PFSK-1 (cell line): ENCODE measurements around the gene ZDHHC4.

Source experiments
- FOXP2 ChIP-seq: optimal IDR thresholded peaks from 2 replicates; pipeline ENCODE3; 2011; ENCODE audit warnings: borderline replicate concordance, control low read depth, inconsistent platforms; ENCODE audit not compliant: insufficient read depth; ENCODE audit errors: extremely low read length, extremely low read depth
- POLR2AphosphoS5 ChIP-seq: IDR thresholded peaks from 2 replicates; pipeline ENCODE4 v1.6.1; 2012; ENCODE audit warnings: low read depth, mild to moderate bottlenecking, control low read depth, low read length, moderate library complexity
- REST ChIP-seq, 2 experiments: IDR thresholded peaks; 2 replicates each; pipeline versions ENCODE4 v1.6.1 to v1.8.0; 2011 to 2012; ENCODE audit warnings: low read depth in 2 of 2, low read length in 2 of 2, control low read depth in 1 of 2, inconsistent platforms in 1 of 2, mild to moderate bottlenecking in 1 of 2, moderate library complexity in 1 of 2; ENCODE audit not compliant: insufficient read depth in 1 of 2
- SIN3A ChIP-seq: IDR thresholded peaks from 2 replicates; pipeline ENCODE4 v1.6.1; 2012; ENCODE audit warnings: mild to moderate bottlenecking, low read length, moderate library complexity, borderline replicate concordance; ENCODE audit not compliant: insufficient read depth
- TAF1 ChIP-seq: IDR thresholded peaks from 2 replicates; pipeline ENCODE4 v1.6.1; 2012; ENCODE audit warnings: low read length, control low read depth, borderline replicate concordance; ENCODE audit not compliant: insufficient read depth

Gene ZDHHC4

GRCh38 chr7:6634021-6634420 is 56.8 kb downstream of the ZDHHC4 start:
- TF ChIP-seq POLR2AphosphoS5 = no peak
- no peak for TF ChIP-seq REST (IDR thresholded peaks at IDR 0.05; ENCODE audit: insufficient read depth in 1 of 2, low read depth in 2 of 2, low read length in 2 of 2)
- TF ChIP-seq SIN3A = no peak
- TF ChIP-seq TAF1 = no peak
- no peak for TF ChIP-seq FOXP2

GRCh38 chr7:6636741-6637543 is 59.7 kb downstream of the ZDHHC4 start, which contains the start of gene ZNF316:
Gene ZNF316, plus strand, starts transcription at chr7:6637318. Its CDS starts 5,092 bp downstream, at chr7:6642410.
- TF ChIP-seq REST (IDR thresholded peaks at IDR 0.05; ENCODE audit: insufficient read depth in 1 of 2, low read depth in 2 of 2, low read length in 2 of 2) (0 out of 4 replicates have a peak, but pooled peaks of 1 of the 2 experiments have one; percentile 30), FOXP2 (no peak), POLR2AphosphoS5 (peak; percentile 49; the same call in 1 of the 2 replicates), TAF1 (peak; percentile 66; the same call in 1 of the 2 replicates)

DNA sequence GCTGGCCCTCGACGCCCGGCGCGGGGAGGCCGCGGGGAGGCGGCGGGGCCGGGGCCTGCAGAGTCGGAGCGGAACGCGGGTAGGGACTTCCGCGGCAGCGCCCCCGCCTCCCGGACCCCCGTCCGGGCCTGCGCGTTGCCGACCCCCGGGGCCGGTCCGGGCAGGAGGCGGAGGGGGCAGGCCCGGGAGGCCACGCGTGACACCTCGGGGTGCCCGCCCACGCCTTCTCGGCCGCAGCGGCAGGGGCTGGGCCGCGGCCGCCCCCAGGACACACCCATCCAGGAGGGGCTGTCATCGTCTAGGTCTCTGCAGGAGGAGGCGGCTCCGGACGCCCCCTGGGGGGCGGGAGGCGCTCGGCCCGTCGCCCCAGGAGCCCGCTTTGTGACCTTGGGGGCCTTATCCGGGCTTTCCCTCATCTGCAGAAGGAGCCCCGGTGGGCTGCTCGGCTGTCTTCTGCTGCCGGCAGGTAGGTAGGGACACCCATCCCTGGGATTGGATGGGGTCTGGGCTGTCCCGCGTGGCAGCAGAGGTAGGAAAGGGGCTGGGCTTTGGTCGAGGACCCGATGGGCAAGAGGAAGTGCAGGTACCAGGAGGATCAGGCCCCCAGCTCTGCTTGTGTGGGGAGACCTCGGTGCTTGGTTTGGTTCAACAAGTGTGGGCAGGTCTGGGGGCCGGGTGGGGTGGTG is 60.4 kb downstream of the ZDHHC4 start:
- TF ChIP-seq FOXP2 (no peak), SIN3A (no peak), REST (IDR thresholded peaks at IDR 0.05; ENCODE audit: insufficient read depth in 1 of 2, low read depth in 2 of 2, low read length in 2 of 2) (no peak), POLR2AphosphoS5 (no peak), TAF1 (no peak)
